Measurements from ENCODE around the gene ANKRD33. TPM values are rescaled to one million over a fixed set of nuclear protein-coding genes. Genes with fewer than 3 reads are reported as not detected.

ANKRD33 gene
- total RNA-seq, 4 donors from 2014 or later = not detected

DNA sequence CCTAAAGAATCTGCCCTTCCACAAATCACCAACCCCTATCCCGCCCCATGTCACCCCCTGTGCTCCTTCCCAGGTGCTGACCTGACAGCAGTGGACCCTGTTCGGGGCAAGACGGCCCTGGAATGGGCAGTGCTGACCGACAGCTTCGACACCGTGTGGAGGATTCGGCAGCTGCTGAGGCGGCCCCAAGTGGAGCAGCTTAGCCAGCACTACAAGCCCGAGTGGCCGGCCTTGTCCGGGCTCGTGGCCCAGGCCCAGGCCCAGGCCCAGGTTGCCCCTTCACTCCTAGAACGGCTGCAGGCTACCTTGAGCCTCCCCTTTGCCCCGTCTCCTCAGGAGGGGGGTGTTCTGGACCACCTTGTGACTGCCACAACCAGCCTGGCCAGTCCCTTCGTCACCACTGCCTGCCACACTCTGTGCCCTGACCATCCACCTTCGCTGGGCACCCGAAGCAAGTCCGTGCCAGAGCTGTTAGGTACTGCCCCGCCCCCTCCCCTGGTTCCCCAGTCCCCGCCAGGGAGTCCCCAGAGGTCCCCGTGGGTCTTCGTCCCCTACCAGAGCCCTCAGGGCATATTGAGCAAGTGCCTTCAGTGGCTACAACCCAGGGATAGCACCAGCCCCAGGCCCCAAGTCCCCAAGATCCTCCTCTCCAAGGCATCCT, 2.7 kb downstream of the ANKRD33 start:
- intact Hi-C loops (cut with DNase I) = no loop called here

DNA sequence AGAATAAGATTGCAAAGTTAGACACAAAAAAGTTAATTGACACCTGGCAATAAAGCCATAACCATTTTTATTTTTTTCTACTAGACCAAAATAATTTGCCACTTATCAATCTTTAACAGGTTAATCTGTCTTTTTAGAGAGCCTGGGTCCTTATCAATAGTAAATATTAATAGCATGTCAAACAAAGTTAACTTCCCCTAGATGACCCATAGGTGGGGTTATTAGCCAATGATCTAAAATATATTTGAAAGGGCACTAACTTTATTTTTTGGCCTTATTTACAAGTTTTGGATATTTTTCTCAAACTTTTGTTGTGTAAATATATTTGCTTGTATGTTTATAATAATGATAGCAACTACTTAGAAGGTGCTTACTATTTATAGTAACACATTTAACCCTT, 3.9 kb downstream of the ANKRD33 start:
- peaks cover 0 to 18% of the 10 kb centered on the region in 2 donors for H3K4me1 ChIP-seq
- no peak for DNase-seq
- no peaks in the 10 kb centered on the region for H3K36me3 ChIP-seq
- intact Hi-C loops (cut with DNase I) = no loop called here
- no peaks in the 10 kb centered on the region for H3K27me3 ChIP-seq
- no peaks in the 10 kb centered on the region for H3K9me3 ChIP-seq
- H3K27ac ChIP-seq = no peak overlapping the region
- H3K4me3 ChIP-seq (replicated peaks in 1 of 3) = no peak overlapping the region
- TF ChIP-seq POLR2A (IDR thresholded peaks at IDR 0.05) = no peak
- TF ChIP-seq, protein P1, sequence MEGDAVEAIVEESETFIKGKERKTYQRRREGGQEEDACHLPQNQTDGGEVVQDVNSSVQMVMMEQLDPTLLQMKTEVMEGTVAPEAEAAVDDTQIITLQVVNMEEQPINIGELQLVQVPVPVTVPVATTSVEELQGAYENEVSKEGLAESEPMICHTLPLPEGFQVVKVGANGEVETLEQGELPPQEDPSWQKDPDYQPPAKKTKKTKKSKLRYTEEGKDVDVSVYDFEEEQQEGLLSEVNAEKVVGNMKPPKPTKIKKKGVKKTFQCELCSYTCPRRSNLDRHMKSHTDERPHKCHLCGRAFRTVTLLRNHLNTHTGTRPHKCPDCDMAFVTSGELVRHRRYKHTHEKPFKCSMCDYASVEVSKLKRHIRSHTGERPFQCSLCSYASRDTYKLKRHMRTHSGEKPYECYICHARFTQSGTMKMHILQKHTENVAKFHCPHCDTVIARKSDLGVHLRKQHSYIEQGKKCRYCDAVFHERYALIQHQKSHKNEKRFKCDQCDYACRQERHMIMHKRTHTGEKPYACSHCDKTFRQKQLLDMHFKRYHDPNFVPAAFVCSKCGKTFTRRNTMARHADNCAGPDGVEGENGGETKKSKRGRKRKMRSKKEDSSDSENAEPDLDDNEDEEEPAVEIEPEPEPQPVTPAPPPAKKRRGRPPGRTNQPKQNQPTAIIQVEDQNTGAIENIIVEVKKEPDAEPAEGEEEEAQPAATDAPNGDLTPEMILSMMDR (IDR thresholded peaks at IDR 0.05) = peak in 4 of 6 experiments; percentile 11 to 48 (median 44)

More for the DNA sequence above, 2.7 kb downstream of the ANKRD33 start:
- Histone ChIP-seq H3K27ac (no peak overlapping the region), H3K36me3 (no peaks in the 10 kb centered on the region), H3K4me1 (peaks cover 0 to 19% of the 10 kb centered on the region in 2 donors), H3K4me3 (replicated peaks in 1 of 3) (no peak overlapping the region), H3K9me3 (no peaks in the 10 kb centered on the region), H3K27me3 (no peaks in the 10 kb centered on the region)
- 83 to 88% methylated on average over 16 to 17 of the region's 22 CpGs for WGBS, 2 donors
- TF ChIP-seq, protein P1 (IDR thresholded peaks at IDR 0.05) = no peak
- TF ChIP-seq POLR2A (IDR thresholded peaks at IDR 0.05) = no peak
- DNase-seq = no peak

GRCh38 chr12:51893786-51894185, 5.9 kb downstream of the ANKRD33 start:
- Histone ChIP-seq H3K9me3 (no peaks in the 10 kb centered on the region), H3K4me1 (peaks cover 0 to 17% of the 10 kb centered on the region in 2 donors), H3K27ac (no peak overlapping the region), H3K27me3 (no peaks in the 10 kb centered on the region), H3K36me3 (no peaks in the 10 kb centered on the region), H3K4me3 (replicated peaks in 1 of 3) (no peak overlapping the region)
- TF ChIP-seq, protein P1 (IDR thresholded peaks at IDR 0.05) = no peak
- no peak for TF ChIP-seq POLR2A (IDR thresholded peaks at IDR 0.05)
- DNase-seq = no peak
- 82 to 88% methylated on average over 6 of the region's 6 CpGs for WGBS, 2 donors
- intact Hi-C loops (cut with DNase I) = no loop called here

GRCh38 chr12:51895378-51896135, 7.7 kb downstream of the ANKRD33 start:
- H3K27ac ChIP-seq = no peak overlapping the region

More at GRCh38 chr12:51895378-51896135, 7.7 kb downstream of the ANKRD33 start:
- no peaks in the 10 kb centered on the region for H3K27me3 ChIP-seq
- no peak for DNase-seq
- TF ChIP-seq, protein P1 (IDR thresholded peaks at IDR 0.05) = no peak
- no peak for TF ChIP-seq POLR2A (IDR thresholded peaks at IDR 0.05)
- peaks cover 0 to 17% of the 10 kb centered on the region in 2 donors for H3K4me1 ChIP-seq
- no peaks in the 10 kb centered on the region for H3K36me3 ChIP-seq
- intact Hi-C loops (cut with DNase I) = loop anchor here (5.0 kb wide), 1 partner anchor 87 kb away; no protein-coding TSS in a partner anchor
- WGBS, 2 donors = 87 to 92% methylated on average over 6 to 7 of the region's 8 CpGs
- H3K4me3 ChIP-seq (replicated peaks in 1 of 3) = no peak overlapping the region
- H3K9me3 ChIP-seq = no peaks in the 10 kb centered on the region

All from thyroid gland (tissue), 4 donors.